ENCODE results near the gene POU3F1.
"Not testable (repeated sequence)": the region's sequence is repeated elsewhere in the genome, so short reads cannot be mapped to it uniquely, and the experiment has no call there.

Gene POU3F1

DNA sequence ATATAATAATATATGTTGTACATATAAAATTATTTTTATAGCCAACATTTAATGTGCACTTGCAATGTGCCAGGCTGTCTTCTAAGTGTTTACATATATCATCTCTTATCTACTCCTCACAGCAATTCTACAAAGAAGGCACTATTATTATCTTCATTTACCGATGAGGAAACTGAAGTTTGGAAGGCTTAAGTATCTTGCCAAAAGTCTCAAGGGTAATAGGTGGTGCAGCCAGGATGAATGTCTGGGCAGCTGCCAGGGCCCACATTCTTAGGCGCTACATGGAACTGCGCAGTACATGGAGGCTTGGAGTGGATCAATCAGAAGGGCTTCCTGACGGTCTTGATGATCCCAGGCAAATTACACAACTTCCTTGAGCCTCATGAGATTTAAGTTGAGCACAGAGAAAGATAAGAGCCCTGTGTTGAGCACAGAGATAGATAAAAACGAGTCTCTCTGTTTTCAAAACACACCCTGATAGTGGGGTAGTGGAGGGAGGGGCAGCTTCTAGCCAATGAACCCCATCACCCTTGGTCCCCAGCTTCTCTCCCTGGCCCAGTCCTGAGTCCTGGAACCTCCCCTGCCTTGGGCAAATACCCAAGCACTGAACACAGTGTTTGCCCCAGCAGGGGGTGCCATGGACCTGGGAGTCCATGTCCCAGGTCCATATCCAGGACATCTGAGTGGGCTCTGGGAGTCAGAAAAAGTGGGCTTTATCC is 9.2 kb downstream of the POU3F1 start:
- Histone ChIP-seq H3K27me3 (ENCODE audit: insufficient read depth, poor library complexity, severe bottlenecking) (peaks cover 4% of the 10 kb centered on the region), H3K4me3 (replicated peaks; ENCODE audit: insufficient read depth, low read length) (no peak overlapping the region), H3K27ac (replicated peaks) (no peak overlapping the region)
- no peak for DNase-seq (ENCODE audit: low read depth in 1 of 2, low spot score in 1 of 2)
- TF ChIP-seq GABPA (IDR thresholded peaks at IDR 0.05; ENCODE audit: low read depth) (no peak), CTCF (IDR thresholded peaks at IDR 0.05; ENCODE audit: insufficient read depth, low read length) (peak; percentile 2)

DNA sequence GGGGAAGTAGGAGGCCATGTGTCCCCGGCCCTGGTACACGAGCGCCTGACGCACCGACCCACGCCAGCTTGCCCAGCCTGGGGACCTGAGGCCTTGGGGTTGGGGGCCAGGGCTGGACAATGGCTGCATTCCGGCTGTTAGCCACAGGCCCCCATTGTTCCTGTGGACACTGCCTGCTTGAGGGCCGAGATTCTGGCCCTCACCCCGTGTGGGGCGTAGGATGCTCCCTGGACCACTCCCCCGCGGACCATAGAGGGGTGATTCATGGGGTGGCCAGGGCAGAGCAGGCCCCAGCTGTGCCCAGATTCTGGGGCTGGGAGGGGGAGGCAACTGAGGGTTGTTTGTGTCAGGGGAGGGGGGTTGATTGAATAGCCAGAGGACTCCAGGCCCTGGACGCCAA is 11.7 kb downstream of the POU3F1 start:
- Histone ChIP-seq H3K27ac (replicated peaks) (no peak overlapping the region), H3K4me3 (replicated peaks; ENCODE audit: insufficient read depth, low read length) (no peak overlapping the region), H3K27me3 (ENCODE audit: insufficient read depth, poor library complexity, severe bottlenecking) (no peaks in the 10 kb centered on the region)
- DNase-seq (ENCODE audit: low read depth in 1 of 2, low spot score in 1 of 2) = no peak
- TF ChIP-seq POLR2AphosphoS5 (IDR thresholded peaks at IDR 0.05; ENCODE audit: low read depth) (no peak), REST (IDR thresholded peaks at IDR 0.05; ENCODE audit: insufficient replicate concordance, low read depth) (no peak), GABPA (IDR thresholded peaks at IDR 0.05; ENCODE audit: low read depth) (no peak), SPI1 (IDR thresholded peaks at IDR 0.05; ENCODE audit: borderline replicate concordance, low read depth) (no peak)

GRCh38 chr1:38032992-38033391 is 13.6 kb downstream of the POU3F1 start:
- not testable (repeated sequence) for H3K4me3 ChIP-seq (replicated peaks; ENCODE audit: insufficient read depth, low read length); H3K27ac ChIP-seq (replicated peaks); H3K27me3 ChIP-seq (ENCODE audit: insufficient read depth, poor library complexity, severe bottlenecking); DNase-seq (ENCODE audit: low read depth in 1 of 2, low spot score in 1 of 2)

DNA sequence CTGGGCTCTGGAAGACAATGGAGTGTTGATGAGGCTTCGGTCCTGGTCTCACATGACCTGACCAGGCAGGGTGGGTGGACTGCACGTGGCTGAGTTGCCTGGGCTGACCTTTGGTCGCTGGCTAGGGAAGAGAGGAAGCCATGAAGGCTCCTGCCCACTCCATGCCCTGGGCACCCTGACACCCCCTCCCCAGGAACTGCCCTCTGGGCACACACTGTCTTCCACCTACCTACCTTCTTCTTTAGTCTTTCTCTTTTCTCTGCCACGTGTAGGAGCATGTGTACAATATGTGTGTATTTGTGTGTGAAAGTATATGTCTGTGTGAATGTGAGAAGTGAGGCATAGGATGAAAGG is 15.1 kb downstream of the POU3F1 start:
- DNase-seq (ENCODE audit: low read depth in 1 of 2, low spot score in 1 of 2) = no peak
- H3K27ac ChIP-seq (replicated peaks) = no peak overlapping the region
- H3K4me3 ChIP-seq (replicated peaks; ENCODE audit: insufficient read depth, low read length) = no peak overlapping the region
- no peak for TF ChIP-seq SPI1 (IDR thresholded peaks at IDR 0.05; ENCODE audit: borderline replicate concordance, low read depth)
- no peak for TF ChIP-seq REST (IDR thresholded peaks at IDR 0.05; ENCODE audit: insufficient replicate concordance, low read depth)
- TF ChIP-seq POLR2AphosphoS5 (IDR thresholded peaks at IDR 0.05; ENCODE audit: low read depth) = no peak
- no peak for TF ChIP-seq CTCF (IDR thresholded peaks at IDR 0.05; ENCODE audit: insufficient read depth, low read length)
- TF ChIP-seq GABPA (IDR thresholded peaks at IDR 0.05; ENCODE audit: low read depth) = no peak
- no peaks in the 10 kb centered on the region for H3K27me3 ChIP-seq (ENCODE audit: insufficient read depth, poor library complexity, severe bottlenecking)
